Ectodermal cell (in vitro differentiated cells): ENCODE data around the gene TTC24.
"Not testable (repeated sequence)": the region's sequence is repeated elsewhere in the genome, so short reads cannot be mapped to it uniquely, and the experiment has no call there.

Experiments used
- H3K27ac ChIP-seq: 2 replicates; pipeline ENCODE4 v1.7.0; 2013; ENCODE audit warnings: mild to moderate bottlenecking, low read depth, low read length; ENCODE audit not compliant: insufficient read depth, poor library complexity, severe bottlenecking
- H3K27me3 ChIP-seq: 2 replicates; pipeline ENCODE4 v1.7.0; 2013; ENCODE audit warnings: mild to moderate bottlenecking, low read length; ENCODE audit not compliant: insufficient read depth, control insufficient read depth, poor library complexity, severe bottlenecking
- H3K36me3 ChIP-seq: one replicate; pipeline ENCODE4 v1.7.0; 2013; ENCODE audit warnings: low read length; ENCODE audit not compliant: control insufficient read depth, insufficient read depth
- H3K4me1 ChIP-seq: one replicate; pipeline ENCODE4 v1.7.0; 2013; ENCODE audit warnings: low read length; ENCODE audit not compliant: control insufficient read depth, insufficient read depth
- H3K4me3 ChIP-seq: 2 replicates; pipeline ENCODE4 v1.7.0; 2013; ENCODE audit warnings: low read depth, low read length, control low read depth; ENCODE audit not compliant: insufficient read depth
- H3K9me3 ChIP-seq: 2 replicates; pipeline ENCODE4 v1.7.0; 2013; ENCODE audit warnings: mild to moderate bottlenecking, low read length, moderate library complexity; ENCODE audit not compliant: control insufficient read depth
- WGBS, 2 experiments: methylation state at CpG; one replicate each; pipeline ENCODE4 v1.1.7; 2013; ENCODE audit warnings: missing lambda C conversion rate in 2 of 2; 5-methylcytosine and 5-hydroxymethylcytosine counted together

The TTC24 gene

GRCh38 chr1:156602557-156602993 lies 23.1 kb downstream of the TTC24 start:
- Histone ChIP-seq H3K27ac (no peak overlapping the region), H3K36me3 (peaks cover 4% of the 10 kb centered on the region), H3K4me3 (no peak overlapping the region), H3K27me3 (no peaks in the 10 kb centered on the region), H3K9me3 (no peaks in the 10 kb centered on the region), H3K4me1 (peaks cover 4% of the 10 kb centered on the region)
- WGBS, 2 experiments: 41 to 42% methylated on average over 10 of the region's 10 CpGs

- H3K27ac ChIP-seq, H3K4me3 ChIP-seq, H3K4me1 ChIP-seq, H3K27me3 ChIP-seq, H3K36me3 ChIP-seq, H3K9me3 ChIP-seq: not testable (repeated sequence)
- WGBS, 2 experiments: 93 to 95% methylated on average over 4 of the region's 4 CpGs
These were observed 27.8 kb downstream of the TTC24 start for GRCh38 chr1:156607344-156607743.

DNA sequence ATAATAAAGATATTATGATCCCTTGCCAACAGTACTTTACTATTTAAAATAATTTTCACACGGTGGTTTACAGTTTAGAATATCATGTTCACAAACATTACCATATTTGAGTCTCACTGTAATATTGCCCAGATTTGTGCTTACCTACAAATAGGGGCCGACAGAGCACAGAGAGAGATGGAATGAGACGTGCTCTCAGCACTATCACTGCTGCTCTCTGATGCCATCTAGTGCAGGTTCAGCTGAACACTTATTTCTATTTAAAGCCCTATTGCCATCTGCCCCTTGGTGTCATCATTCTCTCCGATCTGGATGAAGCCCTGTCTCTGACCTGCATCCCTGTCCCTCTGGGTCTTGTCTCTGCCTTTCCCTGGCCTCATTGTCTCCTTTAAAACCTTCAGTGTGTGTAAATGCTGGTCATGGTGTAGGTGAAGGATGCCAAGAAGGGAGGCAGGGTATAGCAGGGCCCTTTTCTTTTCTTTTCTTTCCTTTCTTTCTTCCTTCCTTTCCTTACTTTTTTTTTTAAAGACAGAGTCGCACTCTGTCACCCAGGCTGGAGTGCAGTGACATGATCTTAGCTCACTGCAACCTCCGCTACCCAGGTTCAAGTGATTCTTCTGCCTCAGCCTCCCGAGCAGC lies 28.6 kb downstream of the TTC24 start:
- Histone ChIP-seq H3K4me1 (no peaks in the 10 kb centered on the region), H3K27me3 (peaks cover 8% of the 10 kb centered on the region), H3K9me3 (no peaks in the 10 kb centered on the region), H3K4me3 (no peak overlapping the region), H3K36me3 (no peaks in the 10 kb centered on the region), H3K27ac (no peak overlapping the region)
- WGBS, 2 experiments: 37 to 40% methylated on average over 7 of the region's 7 CpGs

GRCh38 chr1:156608981-156609380 lies 29.5 kb downstream of the TTC24 start:
- 51 to 53% methylated on average over 6 of the region's 6 CpGs for WGBS, 2 experiments
- Histone ChIP-seq H3K27me3 (peaks cover 8% of the 10 kb centered on the region), H3K4me3 (no peak overlapping the region), H3K4me1 (no peaks in the 10 kb centered on the region), H3K9me3 (no peaks in the 10 kb centered on the region), H3K27ac (no peak overlapping the region), H3K36me3 (no peaks in the 10 kb centered on the region)

DNA sequence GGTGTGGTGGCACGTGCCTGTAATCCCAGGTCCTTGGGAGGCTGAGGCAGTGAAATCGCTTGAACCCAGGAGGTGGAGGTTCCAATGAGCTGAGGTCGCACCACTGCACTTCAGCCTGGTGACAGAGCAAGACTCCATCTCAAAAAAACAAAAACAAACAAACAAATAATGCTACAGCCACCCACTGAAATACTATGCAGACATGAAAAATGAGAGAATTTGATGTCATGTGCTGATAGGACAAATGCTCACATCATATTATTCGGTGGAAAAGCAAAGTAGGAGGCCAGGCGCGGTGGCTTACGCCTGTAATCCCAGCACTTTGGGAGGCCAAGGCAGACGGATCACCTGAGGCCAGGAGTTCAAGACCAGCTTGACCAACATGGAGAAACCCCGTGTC lies 30.5 kb downstream of the TTC24 start:
- H3K9me3 ChIP-seq, H3K27ac ChIP-seq, H3K4me1 ChIP-seq, H3K36me3 ChIP-seq, H3K27me3 ChIP-seq, H3K4me3 ChIP-seq: not testable (repeated sequence)
- 91 to 93% methylated on average over 9 of the region's 9 CpGs for WGBS, 2 experiments

DNA sequence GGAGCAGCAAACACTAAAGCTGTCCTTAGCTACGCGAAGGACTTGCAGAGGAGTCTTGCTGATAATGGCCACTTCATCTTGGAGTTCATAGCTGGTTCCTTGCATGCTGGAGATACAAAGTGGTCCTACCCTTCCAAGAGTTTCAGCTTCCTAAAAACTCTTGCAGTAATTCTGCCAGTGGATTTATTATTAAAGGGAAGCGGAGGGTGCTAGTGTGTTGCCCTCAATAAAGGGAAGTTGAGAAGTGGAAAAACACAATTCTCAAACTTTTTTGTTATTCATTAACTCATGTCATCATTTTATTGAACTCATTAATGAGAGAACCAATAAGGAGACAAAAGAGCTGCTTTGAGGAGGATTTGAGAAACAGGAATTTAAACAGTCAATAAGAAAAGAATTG lies 33.1 kb downstream of the TTC24 start:
- Histone ChIP-seq H3K27me3 (peaks cover 12% of the 10 kb centered on the region), H3K9me3 (no peaks in the 10 kb centered on the region), H3K27ac (no peak overlapping the region), H3K4me1 (no peaks in the 10 kb centered on the region), H3K4me3 (no peak overlapping the region), H3K36me3 (no peaks in the 10 kb centered on the region)
- 56 to 75% methylated on average over 2 to 3 of the region's 3 CpGs for WGBS, 2 experiments

DNA sequence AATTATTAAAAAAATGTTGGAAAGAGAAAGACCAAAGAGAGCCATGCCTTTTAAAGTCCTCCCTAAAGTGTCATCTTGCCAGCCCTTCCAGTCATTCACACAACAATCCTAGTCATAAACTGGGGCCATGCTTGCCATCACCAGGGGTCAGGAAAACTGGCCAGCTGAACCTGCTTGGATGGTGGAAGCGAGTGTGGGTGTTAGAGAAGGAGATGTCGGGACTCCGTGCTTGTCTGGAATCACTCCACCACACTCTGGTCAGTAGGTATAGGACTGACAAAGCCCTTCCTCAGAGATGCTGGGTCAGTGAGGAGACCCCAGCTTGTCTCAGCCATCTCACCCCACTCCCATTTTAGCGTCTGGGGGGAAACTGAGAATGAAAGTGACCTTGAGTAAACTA lies 36.4 kb downstream of the TTC24 start:
- Histone ChIP-seq H3K4me1 (no peaks in the 10 kb centered on the region), H3K36me3 (no peaks in the 10 kb centered on the region), H3K27ac (no peak overlapping the region), H3K4me3 (no peak overlapping the region), H3K9me3 (no peaks in the 10 kb centered on the region), H3K27me3 (peaks cover 27% of the 10 kb centered on the region)
- WGBS, 2 experiments: 75 to 79% methylated on average over 4 of the region's 4 CpGs

DNA sequence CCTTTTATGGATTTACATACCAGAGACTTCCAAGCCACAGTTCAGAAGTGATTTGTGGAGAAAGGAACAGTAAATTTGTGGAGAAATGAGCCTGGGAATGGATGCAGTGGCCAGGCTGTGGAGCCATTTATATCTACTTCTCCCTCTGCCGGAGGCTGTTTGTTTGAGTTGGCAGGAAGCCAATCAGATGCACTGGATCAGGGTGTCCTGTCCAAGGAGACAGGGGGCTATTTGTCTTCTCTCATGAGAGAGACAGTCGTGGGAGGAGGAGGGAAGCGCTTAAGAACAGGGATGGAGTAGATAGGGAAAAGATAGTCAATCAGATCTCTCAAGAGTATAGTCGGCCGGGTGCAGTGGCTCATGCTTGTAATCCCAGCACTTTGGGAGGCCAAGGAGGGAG lies 36.9 kb downstream of the TTC24 start:
- Histone ChIP-seq H3K9me3 (no peaks in the 10 kb centered on the region), H3K27me3 (peaks cover 32% of the 10 kb centered on the region), H3K27ac (no peak overlapping the region), H3K36me3 (no peaks in the 10 kb centered on the region), H3K4me1 (no peaks in the 10 kb centered on the region), H3K4me3 (no peak overlapping the region)
- WGBS, 2 experiments: 71 to 73% methylated on average over 5 of the region's 5 CpGs

GRCh38 chr1:156618853-156619581 lies 39.5 kb downstream of the TTC24 start, which contains the start of gene HAPLN2:
Gene HAPLN2, plus strand, starts transcription at chr1:156619415. Its CDS starts 4,076 bp downstream, at chr1:156623491.
- Histone ChIP-seq H3K27ac (no peak within 1 kb of the TSS), H3K9me3 (no peaks in the 10 kb centered on the region), H3K4me1 (no peaks in the 10 kb centered on the region), H3K27me3 (peaks cover 58% of the 10 kb centered on the region), H3K36me3 (no peaks in the 10 kb centered on the region), H3K4me3 (no peak within 1 kb of the TSS)
- WGBS, 2 experiments: 7 to 10% methylated on average over 7 of the region's 7 CpGs

- no peaks in the 10 kb centered on the region for H3K9me3 ChIP-seq
- no peak overlapping the region for H3K4me3 ChIP-seq
- H3K4me1 ChIP-seq: peaks cover 5% of the 10 kb centered on the region
- H3K27ac ChIP-seq: no peak overlapping the region
- H3K27me3 ChIP-seq: peaks cover 63% of the 10 kb centered on the region
- 30 to 33% methylated on average over 6 of the region's 6 CpGs for WGBS, 2 experiments
- H3K36me3 ChIP-seq: no peaks in the 10 kb centered on the region
These were observed 40.0 kb downstream of the TTC24 start for GRCh38 chr1:156619582-156619955.
